Right hindlimb (tissue), 1 donor: ENCODE measurements around the gene WDR74.
"Not testable (repeated sequence)": the region's sequence is repeated elsewhere in the genome, so short reads cannot be mapped to it uniquely, and the experiment has no call there.

ENCODE experiments used
- DNase-seq: peaks from one replicate; pipeline ENCODE4 v3.0.0-alpha.2; 2018

WDR74 gene

GRCh38 chr11:62840721-62841360, 1.5 kb upstream of the WDR74 start:
- peak; percentile 62 for DNase-seq

DNA sequence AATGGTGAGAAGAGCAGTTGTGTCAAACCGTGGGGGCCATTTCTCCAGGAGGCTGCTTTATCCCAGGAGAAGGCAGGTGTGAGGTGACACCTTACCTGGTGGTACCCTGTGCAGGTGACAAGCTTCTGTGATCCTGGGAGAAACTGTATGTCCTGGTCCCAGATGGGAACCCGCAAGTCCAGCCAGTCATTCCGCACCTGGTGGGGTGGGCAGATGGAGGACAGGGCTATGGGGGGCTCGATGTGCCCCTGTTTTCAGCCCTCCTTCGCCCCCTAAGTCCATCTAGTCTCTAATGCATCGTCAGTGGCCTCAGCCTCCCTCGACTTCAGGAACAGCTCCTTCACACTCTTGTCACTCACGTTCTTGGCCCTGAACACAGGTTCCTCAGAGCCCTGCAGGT, 4.1 kb downstream of the WDR74 start:
- no peak for DNase-seq

DNA sequence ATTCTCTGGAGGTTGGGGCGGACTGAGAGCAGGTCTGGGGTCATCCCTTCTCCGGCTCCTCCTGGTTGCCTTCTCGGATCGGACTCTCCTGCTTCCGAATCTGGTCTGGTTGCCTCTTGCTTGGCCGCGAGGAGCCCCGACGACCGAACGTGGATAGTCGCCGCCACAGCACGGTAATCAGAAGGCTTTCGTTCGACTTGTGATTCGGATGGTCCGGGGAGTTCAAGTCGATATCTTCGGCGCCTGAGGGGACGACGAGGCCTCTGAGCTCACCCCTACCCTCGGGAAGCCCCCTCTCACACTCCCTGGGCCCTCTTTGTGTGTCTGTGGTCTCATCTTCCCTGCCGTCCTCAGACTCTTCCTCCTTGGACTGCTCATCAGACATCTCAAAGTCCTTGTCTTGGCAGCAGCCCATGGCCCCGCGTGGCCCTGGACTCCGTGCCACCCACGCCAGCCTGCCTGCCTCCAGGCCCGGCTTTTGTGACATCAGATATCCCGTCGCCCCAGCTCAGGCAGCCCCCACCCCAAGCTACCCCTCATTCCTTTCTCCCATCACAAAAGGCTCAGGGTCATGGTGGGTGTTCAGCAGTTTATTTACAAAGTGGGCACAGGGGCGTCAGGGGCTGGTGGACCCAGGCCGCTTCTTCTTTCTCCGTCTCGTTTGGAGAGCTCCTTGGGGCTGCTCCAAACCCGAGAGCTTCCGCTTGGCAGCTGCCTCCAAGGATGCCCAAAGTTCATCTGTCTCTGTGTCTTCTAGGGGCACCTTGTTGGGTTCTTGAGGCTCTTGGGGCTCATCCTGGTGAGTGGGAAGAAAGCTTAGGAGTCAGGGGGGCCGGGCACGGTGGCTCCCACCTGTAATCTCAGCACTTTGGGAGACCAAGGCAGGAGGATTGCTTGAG, 6.8 kb downstream of the WDR74 start, which contains the start of gene TEX54:
Gene TEX54, minus strand, starts transcription at position 506 of the 899 bp plus-strand sequence.
- peak; percentile 48 for DNase-seq

GRCh38 chr11:62831520-62832335, 7.7 kb downstream of the WDR74 start, which contains the start of gene STX5:
Gene STX5, minus strand, starts transcription at chr11:62832051. Its CDS starts 808 bp downstream, at chr11:62831243.
- DNase-seq = peak; percentile 99

GRCh38 chr11:62830904-62831519, 8.4 kb downstream of the WDR74 start:
- no peak for DNase-seq

GRCh38 chr11:62828130-62828529, 11.3 kb downstream of the WDR74 start:
- not testable (repeated sequence) for DNase-seq

DNA sequence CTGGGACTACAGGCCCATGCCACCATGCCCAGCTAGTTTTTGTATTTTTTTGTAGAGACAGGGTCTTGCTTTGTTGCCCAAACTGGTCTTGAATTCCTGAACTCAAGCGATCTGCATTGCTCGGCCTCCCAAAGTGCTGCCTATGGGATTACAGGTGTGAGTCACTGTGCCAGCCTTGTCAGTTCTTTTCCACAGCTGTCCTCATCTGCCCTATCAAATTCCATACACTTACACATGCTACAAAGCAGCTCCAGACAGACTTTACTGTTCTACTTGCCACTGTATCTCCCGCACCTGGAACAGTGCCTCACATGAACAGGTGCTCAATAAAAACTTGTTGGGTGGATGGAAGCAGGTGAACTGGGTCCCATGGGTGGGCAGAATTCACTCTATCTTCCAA, 15.7 kb downstream of the WDR74 start:
- no peak for DNase-seq

DNA sequence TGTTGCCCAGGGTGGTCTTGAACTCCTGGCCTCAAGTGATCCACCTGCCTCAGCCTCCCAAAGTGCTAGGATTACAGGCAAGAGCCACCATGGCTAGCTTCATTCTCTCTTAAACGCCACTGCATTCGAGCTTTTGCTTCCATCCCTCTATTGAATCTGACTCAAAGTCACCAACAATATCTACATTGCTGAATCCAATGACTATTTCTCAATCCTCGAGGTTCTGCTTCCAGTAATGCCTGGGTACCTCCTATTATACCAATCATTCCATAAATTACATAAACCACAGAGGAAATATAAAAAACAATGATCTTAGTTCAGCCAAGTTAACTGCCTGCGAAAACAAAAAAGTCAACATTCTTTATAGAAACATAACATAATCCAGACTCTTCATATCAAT, 22.3 kb downstream of the WDR74 start:
- DNase-seq = no peak

DNA sequence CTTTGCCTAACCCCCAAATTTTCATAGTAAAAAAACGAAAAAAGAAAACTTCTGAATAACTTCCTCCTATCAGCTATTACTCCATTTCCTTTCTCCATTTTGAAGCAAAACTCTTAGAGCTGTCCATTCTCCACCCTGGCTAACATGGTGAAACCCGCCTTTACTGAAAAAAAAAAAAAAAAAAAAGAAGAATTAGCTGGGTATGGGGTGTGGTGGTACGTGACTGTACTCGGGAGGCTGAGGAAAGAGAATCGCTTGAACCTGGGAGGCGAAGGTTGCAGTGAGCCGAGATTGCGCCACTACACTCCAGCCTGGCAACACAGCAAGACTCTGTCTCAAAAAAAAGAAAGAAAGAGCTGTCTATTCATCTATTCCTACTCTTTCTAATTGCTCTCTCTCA, 22.8 kb downstream of the WDR74 start:
- no peak for DNase-seq

GRCh38 chr11:62811659-62812058, 27.7 kb downstream of the WDR74 start:
- no peak for DNase-seq

- DNase-seq = no peak
Measured at GRCh38 chr11:62810748-62811147, 28.6 kb downstream of the WDR74 start.

GRCh38 chr11:62806611-62807121, 32.7 kb downstream of the WDR74 start:
- DNase-seq = no peak

GRCh38 chr11:62805961-62806441, 33.4 kb downstream of the WDR74 start:
- no peak for DNase-seq

- peak; percentile 95 for DNase-seq
Measured at GRCh38 chr11:62805076-62805892, 34.1 kb downstream of the WDR74 start, which contains the start of gene NXF1. Gene NXF1, minus strand, starts transcription at chr11:62805440. Its CDS starts 84 bp downstream, at chr11:62805356.

DNA sequence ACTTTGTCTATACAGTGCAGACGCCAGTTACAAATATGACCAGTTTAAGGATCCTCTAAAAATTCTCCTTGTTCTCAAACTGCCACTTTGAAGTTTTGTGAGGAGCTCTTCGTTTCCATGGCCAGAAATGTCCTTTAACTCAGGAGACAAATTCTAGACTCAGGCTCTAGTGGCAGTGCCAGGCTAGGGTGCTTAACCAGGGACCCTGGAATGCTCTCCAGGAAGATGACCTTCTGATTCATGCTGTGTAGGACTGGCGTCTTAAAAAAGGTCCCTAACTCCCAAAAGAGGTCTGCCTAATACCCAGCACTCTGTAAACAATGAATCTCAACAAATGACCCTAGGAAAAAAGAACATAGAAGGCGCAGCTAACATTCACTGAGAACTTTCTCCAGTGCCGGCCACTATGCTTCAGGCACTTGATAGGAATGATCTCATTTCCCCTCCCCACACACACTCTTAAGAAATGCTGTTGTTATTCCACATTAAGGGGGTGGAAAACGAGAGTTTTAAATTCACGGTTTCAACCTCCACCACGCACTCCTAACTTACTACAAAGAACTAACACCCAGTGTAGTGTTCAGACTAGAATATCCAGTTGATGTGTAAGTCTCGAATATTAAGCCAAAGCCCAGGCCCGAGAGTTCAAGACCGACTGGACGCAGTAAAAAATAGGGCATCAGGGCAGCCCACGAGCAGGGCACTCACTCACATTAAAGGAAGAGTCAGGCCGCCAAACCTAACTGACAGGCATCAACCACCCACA, 34.9 kb downstream of the WDR74 start:
- no peak for DNase-seq

DNA sequence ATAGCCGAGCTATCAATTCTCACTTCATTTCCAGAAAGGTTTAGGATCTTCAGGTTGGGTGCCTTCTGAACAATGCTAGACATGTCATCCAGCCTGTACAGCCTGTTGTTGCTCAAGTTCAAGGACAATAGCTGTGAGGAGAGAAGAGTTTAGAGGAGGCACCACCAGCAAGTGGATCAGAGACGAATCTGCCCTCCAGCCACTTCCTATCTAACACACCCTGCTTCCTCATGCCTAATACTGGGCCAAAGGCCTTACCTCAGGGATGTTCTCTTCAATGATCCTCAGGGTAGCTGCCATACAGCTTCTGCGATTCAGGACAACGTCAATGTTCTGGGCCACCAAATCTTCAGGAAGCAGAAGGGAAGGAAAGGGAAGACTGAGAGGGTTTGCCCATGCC, 38.3 kb downstream of the WDR74 start:
- no peak for DNase-seq

DNA sequence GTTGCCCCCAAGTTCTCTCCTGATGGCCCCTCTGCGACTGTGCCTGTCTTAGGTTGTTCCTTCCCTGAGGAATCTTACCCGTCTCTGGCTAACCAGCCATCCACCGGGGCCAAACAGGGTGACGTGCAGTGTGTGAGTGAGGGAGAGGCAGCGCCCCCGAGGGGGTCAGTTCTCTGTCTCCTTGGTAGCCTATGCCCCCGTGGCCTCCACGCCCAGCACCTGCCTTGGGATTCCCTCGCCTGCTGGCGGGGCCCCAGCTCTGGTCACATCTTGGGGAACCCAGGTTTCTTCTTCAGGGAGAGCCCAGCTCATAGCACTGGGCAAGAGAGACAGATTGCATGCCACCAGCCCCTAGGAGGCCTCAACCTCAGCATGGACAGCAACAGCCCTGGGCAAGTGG, 39.9 kb downstream of the WDR74 start:
- DNase-seq = no peak

- no peak for DNase-seq
Measured at GRCh38 chr11:62796281-62796680, 43.1 kb downstream of the WDR74 start.

GRCh38 chr11:62794201-62794775, 45.1 kb downstream of the WDR74 start:
- no peak for DNase-seq

- DNase-seq = peak; percentile 48
Measured at GRCh38 chr11:62792202-62792575, 47.2 kb downstream of the WDR74 start.
